Measurements from ENCODE around the gene OR4E1. TPM values are rescaled to one million over a fixed set of nuclear protein-coding genes. Genes with fewer than 3 reads are reported as not detected.

OR4E1 gene
- total RNA-seq (ENCODE audit: low replicate concordance), result not detected in 2 replicates

GRCh38 chr14:21673718-21674117 is at the start of gene OR4E1:
Gene OR4E1, minus strand, starts transcription at chr14:21673818. Its CDS starts 2,883 bp downstream, at chr14:21670935.
- DNase-seq (ENCODE audit: low read depth), result no peak
- H3K4me3 ChIP-seq (ENCODE audit: low read depth, low read length), result no peak within 1 kb of the TSS
- no peak for TF ChIP-seq CTCF (IDR thresholded peaks at IDR 0.05; ENCODE audit: insufficient read depth, low read length)

- no peak for TF ChIP-seq CTCF (IDR thresholded peaks at IDR 0.05; ENCODE audit: insufficient read depth, low read length)
- DNase-seq (ENCODE audit: low read depth), result no peak
- no peak overlapping the region for H3K4me3 ChIP-seq (ENCODE audit: low read depth, low read length)
Measured at GRCh38 chr14:21721504-21721903, 47.9 kb upstream of the OR4E1 start.

GRCh38 chr14:21719841-21720240 is 46.2 kb upstream of the OR4E1 start:
- no peak overlapping the region for H3K4me3 ChIP-seq (ENCODE audit: low read depth, low read length)
- DNase-seq (ENCODE audit: low read depth), result no peak
- TF ChIP-seq CTCF (IDR thresholded peaks at IDR 0.05; ENCODE audit: insufficient read depth, low read length), result no peak

GRCh38 chr14:21714318-21714929 is 40.8 kb upstream of the OR4E1 start:
- no peak for DNase-seq (ENCODE audit: low read depth)
- no peak for TF ChIP-seq CTCF (IDR thresholded peaks at IDR 0.05; ENCODE audit: insufficient read depth, low read length)
- H3K4me3 ChIP-seq (ENCODE audit: low read depth, low read length), result no peak overlapping the region

GRCh38 chr14:21712036-21712435 is 38.4 kb upstream of the OR4E1 start:
- no peak for TF ChIP-seq CTCF (IDR thresholded peaks at IDR 0.05; ENCODE audit: insufficient read depth, low read length)
- H3K4me3 ChIP-seq (ENCODE audit: low read depth, low read length), result no peak overlapping the region
- no peak for DNase-seq (ENCODE audit: low read depth)

GRCh38 chr14:21711360-21711961 is 37.8 kb upstream of the OR4E1 start:
- H3K4me3 ChIP-seq (ENCODE audit: low read depth, low read length), result no peak overlapping the region
- DNase-seq (ENCODE audit: low read depth), result peak; percentile 48
- peak; percentile 73 for TF ChIP-seq CTCF (IDR thresholded peaks at IDR 0.05; ENCODE audit: insufficient read depth, low read length)

All from fibroblast of the aortic adventitia (primary cell).